H1 (cell line): ENCODE measurements around the gene VWA5A. TPM values are rescaled to one million over a fixed set of nuclear protein-coding genes. Genes with fewer than 3 reads are reported as not detected.

Experiments used
- CTCF ChIA-PET: fragments of 300-600 bp; sonication (Branson Sonifier 250); formaldehyde crosslinking; loops from one replicate; lab custom pipeline; 2021; ENCODE audit not compliant: partially characterized antibody; lab: Charles Lee
- POLR2A ChIA-PET: fragments of 300-600 bp; sonication (Branson Sonifier 250); formaldehyde crosslinking; loops from one replicate; lab custom pipeline; 2021; ENCODE audit warnings: inconsistent platforms; ENCODE audit not compliant: partially characterized antibody; lab: Charles Lee
- DNase-seq, 2 experiments: peaks; one replicate each; pipeline versions ENCODE4 v3.0.0 to v3.0.0-alpha.2; 2010 to 2022; ENCODE audit warnings: low spot score in 2 of 2, low read depth in 1 of 2, mixed read lengths in 1 of 2
- FAIRE-seq: peaks from 2 replicates; lab custom pipeline; 2011; peaks lifted over from hg19 to GRCh38; lab: Jason Lieb, UNC
- H2AFZ ChIP-seq: 2 replicates; pipeline ENCODE4 v1.8.1; 2012; ENCODE audit warnings: low read length, inconsistent platforms
- H2AK5ac ChIP-seq: 2 replicates; pipeline ENCODE4 v1.6.1; 2013; ENCODE audit warnings: low read depth, low read length
- H2BK120ac ChIP-seq: replicated peaks from 2 replicates; pipeline ENCODE3; 2013; ENCODE audit warnings: low read depth, low read length, inconsistent platforms
- H2BK12ac ChIP-seq: 2 replicates; pipeline ENCODE4 v1.6.1; 2013; ENCODE audit warnings: low read depth, low read length
- H2BK15ac ChIP-seq: 2 replicates; pipeline ENCODE4 v1.6.1; 2013; ENCODE audit warnings: low read length
- H2BK20ac ChIP-seq: 2 replicates; pipeline ENCODE4 v1.6.1; 2013; ENCODE audit warnings: low read length
- H2BK5ac ChIP-seq: 2 replicates; pipeline ENCODE4 v1.6.1; 2013; ENCODE audit warnings: low read depth, low read length
- H3K14ac ChIP-seq: 2 replicates; pipeline ENCODE4 v1.6.1; 2013; ENCODE audit warnings: inconsistent platforms; ENCODE audit not compliant: insufficient read length
- H3K18ac ChIP-seq: 2 replicates; pipeline ENCODE4 v1.6.1; 2013; ENCODE audit warnings: low read length; ENCODE audit errors: extremely low read depth
- H3K23ac ChIP-seq: 2 replicates; pipeline ENCODE4 v1.6.1; 2013; ENCODE audit warnings: inconsistent platforms; ENCODE audit not compliant: insufficient read length
- H3K23me2 ChIP-seq: 2 replicates; pipeline ENCODE4 v1.6.1; 2013; ENCODE audit warnings: low read depth, low read length
- H3K27ac ChIP-seq: 2 replicates; pipeline ENCODE4 v1.6.1; 2011; ENCODE audit warnings: low read depth, low read length, inconsistent platforms
- H3K27me3 ChIP-seq, 4 experiments: replicated peaks in 1 of 4; 1 replicate in 1 of 4; 2 replicates in 3 of 4; pipeline versions ENCODE4 v1.6.1 to v1.8.1; 2011 to 2013; ENCODE audit warnings: low read length in 3 of 4, mild to moderate bottlenecking in 3 of 4, inconsistent platforms in 2 of 4, mixed read lengths in 2 of 4, moderate library complexity in 1 of 4; ENCODE audit not compliant: control insufficient read depth in 3 of 4, insufficient read depth in 3 of 4; ENCODE audit errors: extremely low read depth in 1 of 4
- H3K36me3 ChIP-seq, 4 experiments: 2 replicates each; pipeline versions ENCODE4 v1.6.1 to v1.8.1; 2011 to 2013; ENCODE audit warnings: mild to moderate bottlenecking in 4 of 4, low read length in 3 of 4, moderate library complexity in 2 of 4, control low read depth in 1 of 4, inconsistent platforms in 1 of 4; ENCODE audit not compliant: insufficient read depth in 4 of 4, control insufficient read depth in 2 of 4
- H3K4ac ChIP-seq: replicated peaks from 2 replicates; pipeline ENCODE3; 2013; ENCODE audit warnings: low read length, low read depth, mixed read lengths, inconsistent platforms; ENCODE audit not compliant: insufficient read length
- H3K4me1 ChIP-seq, 4 experiments: replicated peaks in 1 of 4; 1 replicate in 1 of 4; 2 replicates in 3 of 4; pipeline versions ENCODE4 v1.6.1 to v1.8.1; 2011 to 2013; ENCODE audit warnings: low read length in 3 of 4, inconsistent platforms in 2 of 4, mixed read lengths in 1 of 4; ENCODE audit not compliant: insufficient read depth in 4 of 4, control insufficient read depth in 3 of 4
- H3K4me2 ChIP-seq, 2 experiments: 2 replicates each; pipeline versions ENCODE4 v1.6.1 to v1.8.1; 2011 to 2013; ENCODE audit warnings: low read depth in 2 of 2, low read length in 2 of 2, control low read depth in 1 of 2, inconsistent platforms in 1 of 2, mild to moderate bottlenecking in 1 of 2; ENCODE audit not compliant: insufficient read depth in 1 of 2
- H3K4me3 ChIP-seq, 4 experiments: fragments of 200-600, 300-600 bp in 1 of 4; sonication (generic), shearing (Covaris generic), sonication (Bioruptor Twin) in 1 of 4; 2 replicates each; pipeline versions ENCODE4 v1.5.1 to v1.8.1; 2011 to 2016; ENCODE audit warnings: low read length in 4 of 4, low read depth in 3 of 4, control low read depth in 2 of 4, inconsistent platforms in 2 of 4, mild to moderate bottlenecking in 2 of 4, mixed read lengths in 1 of 4, moderate library complexity in 1 of 4; ENCODE audit not compliant: insufficient read depth in 2 of 4; ENCODE audit errors: extremely low read depth in 1 of 4
- H3K56ac ChIP-seq: replicated peaks from 2 replicates; pipeline ENCODE3; 2013; ENCODE audit warnings: low read depth, mild to moderate bottlenecking, mixed read lengths, low read length, inconsistent platforms; ENCODE audit not compliant: insufficient read length
- H3K79me1 ChIP-seq: 2 replicates; pipeline ENCODE4 v1.6.1; 2013; ENCODE audit warnings: low read depth, low read length, control low read depth
- H3K79me2 ChIP-seq, 2 experiments: 2 replicates each; pipeline versions ENCODE4 v1.6.1 to v1.8.1; 2012 to 2013; ENCODE audit warnings: low read length in 2 of 2, mild to moderate bottlenecking in 2 of 2, inconsistent platforms in 1 of 2; ENCODE audit not compliant: insufficient read depth in 2 of 2, control insufficient read depth in 1 of 2
- H3K9ac ChIP-seq, 4 experiments: replicated peaks in 1 of 4; 1 replicate in 1 of 4; 2 replicates in 3 of 4; pipeline versions ENCODE4 v1.6.1 to v1.8.1; 2011 to 2013; ENCODE audit warnings: low read depth in 3 of 4, low read length in 3 of 4, control low read depth in 2 of 4, mild to moderate bottlenecking in 2 of 4, moderate library complexity in 2 of 4, inconsistent platforms in 1 of 4; ENCODE audit errors: extremely low read depth in 1 of 4
- H3K9me3 ChIP-seq, 2 experiments: 2 replicates each; pipeline versions ENCODE4 v1.6.1 to v1.8.1; 2012 to 2013; ENCODE audit warnings: mild to moderate bottlenecking in 2 of 2, moderate library complexity in 2 of 2, control low read depth in 1 of 2, inconsistent platforms in 1 of 2, low read depth in 1 of 2, low read length in 1 of 2, mixed read lengths in 1 of 2; ENCODE audit not compliant: insufficient read depth in 2 of 2
- H4K20me1 ChIP-seq, 2 experiments: replicated peaks in 1 of 2; 2 replicates each; pipeline versions ENCODE3 to v1.8.1; 2011 to 2013; ENCODE audit warnings: inconsistent platforms in 2 of 2, low read length in 2 of 2, mild to moderate bottlenecking in 1 of 2; ENCODE audit not compliant: insufficient read depth in 2 of 2, control insufficient read depth in 1 of 2
- H4K5ac ChIP-seq: 2 replicates; pipeline ENCODE4 v1.6.1; 2013; ENCODE audit warnings: low read length, low read depth, mixed read lengths, inconsistent platforms; ENCODE audit not compliant: insufficient read length
- H4K8ac ChIP-seq: 2 replicates; pipeline ENCODE4 v1.8.0; 2013; ENCODE audit warnings: mild to moderate bottlenecking, moderate library complexity, low read length, inconsistent platforms; ENCODE audit not compliant: insufficient read depth; ENCODE audit errors: extremely low read depth
- H4K91ac ChIP-seq: replicated peaks from 2 replicates; pipeline ENCODE3; 2013; ENCODE audit warnings: low read length, mixed read lengths, inconsistent platforms; ENCODE audit not compliant: insufficient read length
- CHD1 ChIP-seq: IDR thresholded peaks from 2 replicates; pipeline ENCODE4 v1.6.1; 2012; ENCODE audit warnings: low read depth, low read length, improper control_type of control experiment
- CREB1 ChIP-seq: IDR thresholded peaks from 2 replicates; pipeline ENCODE4 v1.6.1; 2012; ENCODE audit warnings: inconsistent platforms
- FOSL1 ChIP-seq: IDR thresholded peaks from 2 replicates; pipeline ENCODE4 v1.6.1; 2011; ENCODE audit warnings: mild to moderate bottlenecking, low read depth, low read length, moderate library complexity; ENCODE audit not compliant: insufficient read depth
- GTF2F1 ChIP-seq: IDR thresholded peaks from 2 replicates; pipeline ENCODE4 v1.6.1; 2012; ENCODE audit warnings: low read depth, low read length, improper control_type of control experiment, borderline replicate concordance
- WGBS, 2 experiments: shearing (Covaris generic) in 1 of 2; methylation state at CpG; one replicate each; pipeline versions ENCODE4 v1.1.6 to v1.1.7; 2013 to 2015; ENCODE audit warnings: low lambda C conversion rate in 2 of 2, mixed read lengths in 2 of 2, inconsistent platforms in 1 of 2, low coverage in 1 of 2, missing lambda C conversion rate in 1 of 2; ENCODE audit not compliant: insufficient replicate concordance in 2 of 2, insufficient coverage in 1 of 2, insufficient read length in 1 of 2; ENCODE audit errors: extremely low coverage in 1 of 2, missing lambda C conversion rate in 1 of 2; 5-methylcytosine and 5-hydroxymethylcytosine counted together
- polyA plus RNA-seq, 7 experiments: library from polyadenylated mRNA; depleted of rRNA in 3 of 7; stranded (reverse) in 5 of 7; unstranded in 2 of 7; fragments of >200 nt in 5 of 7; fragments of 200-250 nt in 2 of 7; gene quantifications; 1 replicate in 5 of 7; 2 replicates in 1 of 7; 4 replicates in 1 of 7; pipeline versions ENCODE4 v1.2.1 to v1.2.3, GENCODE V29; 2011 to 2013; ENCODE audit warnings: missing spikeins in 2 of 7, mixed read lengths in 2 of 7
- total RNA-seq: library from RNA; stranded (reverse); fragmentation: NEBNext Ultra II Directional; extraction: Animal tissue kit (Norgen Biotek cat#: 25700); gene quantifications from 2 replicates; pipeline ENCODE4 v1.2.1, GENCODE V29; 2021

Gene VWA5A
- total and polyA plus RNA-seq, 2 of the 8 experiments (the other 6 are each of a cell fraction or from before 2014, with no cell fraction given), result 12.5 to 20.4 TPM

GRCh38 chr11:124122123-124122522, 6.9 kb downstream of the VWA5A start:
- H3K79me2 ChIP-seq, result no peaks in the 10 kb centered on the region
- no peak overlapping the region for H3K56ac ChIP-seq
- no peaks in the 10 kb centered on the region for H3K9me3 ChIP-seq
- FAIRE-seq, result no peak
- no peak overlapping the region for H3K23ac ChIP-seq
- no peaks in the 10 kb centered on the region for H3K23me2 ChIP-seq
- POLR2A ChIA-PET, result no interaction called here
- DNase-seq, result no peak
- H2AK5ac ChIP-seq, result no peak overlapping the region
- H2BK20ac ChIP-seq, result no peak overlapping the region
- no peaks in the 10 kb centered on the region for H3K27me3 ChIP-seq
- no peaks in the 10 kb centered on the region; the same call in 1 of the 2 replicates for H3K79me1 ChIP-seq
- H3K18ac ChIP-seq, result no peak overlapping the region
- H3K27ac ChIP-seq, result no peak overlapping the region
- no peak overlapping the region for H2BK5ac ChIP-seq
- no peak for TF ChIP-seq FOSL1
- TF ChIP-seq CHD1, result no peak
- no peak for TF ChIP-seq CREB1
- TF ChIP-seq GTF2F1, result no peak
- TF ChIP-seq, all 59 proteins: peak for 0
- Histone ChIP-seq H3K9ac (no peak overlapping the region), H4K91ac (no peak overlapping the region), H2BK15ac (no peak overlapping the region), H4K8ac (no peak overlapping the region), H4K5ac (no peak overlapping the region), H3K4me1 (no peaks in the 10 kb centered on the region), H3K14ac (no peak overlapping the region), H3K4me3 (no peak overlapping the region), H2BK120ac (no peak overlapping the region), H4K20me1 (no peaks in the 10 kb centered on the region), H2AFZ (no peak overlapping the region), H3K4ac (no peak overlapping the region), H3K36me3 (peaks cover 10 to 40% (median 20%) of the 10 kb centered on the region in 4 experiments), H2BK12ac (no peak overlapping the region), H3K4me2 (no peak overlapping the region)
- WGBS, 2 experiments, result 86% methylated on average over 1 of the region's 1 CpG; no CpG with 5 or more reads in 1 of the 2 experiments
- CTCF ChIA-PET, result interaction anchor here (0.7 to 2.4 kb wide), 6 partner anchors 38 to 73 kb away, joined by 3 to 13 read pairs (median 4); no protein-coding TSS in a partner anchor
